Measurements from ENCODE around the gene THPO.

- no peak for TF ChIP-seq ZNF408 (CRISPR knock-in tag; IDR thresholded peaks at IDR 0.05; ENCODE audit: low read depth)
- no peak for TF ChIP-seq CBFB (CRISPR knock-in tag; IDR thresholded peaks at IDR 0.05)
- no peak for TF ChIP-seq KDM4B (IDR thresholded peaks at IDR 0.05; ENCODE audit: borderline replicate concordance in 2 of 2, low read depth in 1 of 2)
- no peak for TF ChIP-seq EZH2 (IDR thresholded peaks at IDR 0.05; ENCODE audit: borderline replicate concordance, low read depth, low read length)
- TF ChIP-seq, protein P1, sequence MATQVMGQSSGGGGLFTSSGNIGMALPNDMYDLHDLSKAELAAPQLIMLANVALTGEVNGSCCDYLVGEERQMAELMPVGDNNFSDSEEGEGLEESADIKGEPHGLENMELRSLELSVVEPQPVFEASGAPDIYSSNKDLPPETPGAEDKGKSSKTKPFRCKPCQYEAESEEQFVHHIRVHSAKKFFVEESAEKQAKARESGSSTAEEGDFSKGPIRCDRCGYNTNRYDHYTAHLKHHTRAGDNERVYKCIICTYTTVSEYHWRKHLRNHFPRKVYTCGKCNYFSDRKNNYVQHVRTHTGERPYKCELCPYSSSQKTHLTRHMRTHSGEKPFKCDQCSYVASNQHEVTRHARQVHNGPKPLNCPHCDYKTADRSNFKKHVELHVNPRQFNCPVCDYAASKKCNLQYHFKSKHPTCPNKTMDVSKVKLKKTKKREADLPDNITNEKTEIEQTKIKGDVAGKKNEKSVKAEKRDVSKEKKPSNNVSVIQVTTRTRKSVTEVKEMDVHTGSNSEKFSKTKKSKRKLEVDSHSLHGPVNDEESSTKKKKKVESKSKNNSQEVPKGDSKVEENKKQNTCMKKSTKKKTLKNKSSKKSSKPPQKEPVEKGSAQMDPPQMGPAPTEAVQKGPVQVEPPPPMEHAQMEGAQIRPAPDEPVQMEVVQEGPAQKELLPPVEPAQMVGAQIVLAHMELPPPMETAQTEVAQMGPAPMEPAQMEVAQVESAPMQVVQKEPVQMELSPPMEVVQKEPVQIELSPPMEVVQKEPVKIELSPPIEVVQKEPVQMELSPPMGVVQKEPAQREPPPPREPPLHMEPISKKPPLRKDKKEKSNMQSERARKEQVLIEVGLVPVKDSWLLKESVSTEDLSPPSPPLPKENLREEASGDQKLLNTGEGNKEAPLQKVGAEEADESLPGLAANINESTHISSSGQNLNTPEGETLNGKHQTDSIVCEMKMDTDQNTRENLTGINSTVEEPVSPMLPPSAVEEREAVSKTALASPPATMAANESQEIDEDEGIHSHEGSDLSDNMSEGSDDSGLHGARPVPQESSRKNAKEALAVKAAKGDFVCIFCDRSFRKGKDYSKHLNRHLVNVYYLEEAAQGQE (IDR thresholded peaks at IDR 0.05; ENCODE audit: borderline replicate concordance): no peak
- TF ChIP-seq, protein P1 (CRISPR knock-in tag; IDR thresholded peaks at IDR 0.05; ENCODE audit: low read depth): no peak
- TF ChIP-seq FOXK1 (CRISPR knock-in tag; IDR thresholded peaks at IDR 0.05; ENCODE audit: borderline replicate concordance): no peak
- TF ChIP-seq RFX5 (IDR thresholded peaks at IDR 0.05; ENCODE audit: low read depth, low read length): no peak
- TF ChIP-seq JUND (IDR thresholded peaks at IDR 0.05; ENCODE audit: borderline replicate concordance, low read depth, low read length): no peak
- no peak for TF ChIP-seq JUND (tag; IDR thresholded peaks at IDR 0.05; ENCODE audit: borderline replicate concordance, low read depth, low read length)
- TF ChIP-seq KLF13 (tag; IDR thresholded peaks at IDR 0.05; ENCODE audit: borderline replicate concordance, low read depth): no peak
- no peak for TF ChIP-seq POLR2A (conservative IDR thresholded peaks at IDR 0.05)
- no peak for TF ChIP-seq CBX5 (IDR thresholded peaks at IDR 0.05; ENCODE audit: borderline replicate concordance, low read depth)
Measured at GRCh38 chr3:184373422-184373821, 4.6 kb downstream of the THPO start.

Data from K562 (cell line).